ENCODE data around the gene IL18.
"Not testable (repeated sequence)": the region's sequence is repeated elsewhere in the genome, so short reads cannot be mapped to it uniquely, and the experiment has no call there.

The IL18 gene

DNA sequence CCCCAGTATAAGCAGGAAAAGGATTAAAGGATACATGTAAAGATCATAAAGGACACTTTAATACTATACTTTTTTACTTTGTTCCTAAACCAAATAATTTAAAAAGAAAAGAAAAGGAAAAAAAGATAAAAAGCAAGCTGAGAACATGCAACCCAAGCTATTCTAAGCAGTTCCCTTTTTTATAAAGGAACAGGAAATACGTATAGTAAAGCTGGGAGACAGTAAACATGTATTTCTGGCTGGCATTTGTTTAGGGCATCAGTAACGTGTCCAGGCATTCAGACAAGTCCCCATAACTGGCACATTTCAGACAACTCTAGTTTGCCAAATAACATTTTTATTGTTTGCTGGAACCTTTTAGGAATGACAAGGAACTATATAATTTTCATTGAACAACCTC is 36.4 kb upstream of the IL18 start:
- Histone ChIP-seq H3K9me3 (no peaks in the 10 kb centered on the region; the same call in 1 of the 2 replicates), H3K36me3 (no peaks in the 10 kb centered on the region), H3K4me1 (no peaks in the 10 kb centered on the region), H3K27me3 (0 out of 2 replicates have a peak, but pooled peaks cover 3% of the 10 kb centered on the region), H3K4me3 (ENCODE audit: low read depth, low read length) (no peak overlapping the region)
- TF ChIP-seq, protein P1, sequence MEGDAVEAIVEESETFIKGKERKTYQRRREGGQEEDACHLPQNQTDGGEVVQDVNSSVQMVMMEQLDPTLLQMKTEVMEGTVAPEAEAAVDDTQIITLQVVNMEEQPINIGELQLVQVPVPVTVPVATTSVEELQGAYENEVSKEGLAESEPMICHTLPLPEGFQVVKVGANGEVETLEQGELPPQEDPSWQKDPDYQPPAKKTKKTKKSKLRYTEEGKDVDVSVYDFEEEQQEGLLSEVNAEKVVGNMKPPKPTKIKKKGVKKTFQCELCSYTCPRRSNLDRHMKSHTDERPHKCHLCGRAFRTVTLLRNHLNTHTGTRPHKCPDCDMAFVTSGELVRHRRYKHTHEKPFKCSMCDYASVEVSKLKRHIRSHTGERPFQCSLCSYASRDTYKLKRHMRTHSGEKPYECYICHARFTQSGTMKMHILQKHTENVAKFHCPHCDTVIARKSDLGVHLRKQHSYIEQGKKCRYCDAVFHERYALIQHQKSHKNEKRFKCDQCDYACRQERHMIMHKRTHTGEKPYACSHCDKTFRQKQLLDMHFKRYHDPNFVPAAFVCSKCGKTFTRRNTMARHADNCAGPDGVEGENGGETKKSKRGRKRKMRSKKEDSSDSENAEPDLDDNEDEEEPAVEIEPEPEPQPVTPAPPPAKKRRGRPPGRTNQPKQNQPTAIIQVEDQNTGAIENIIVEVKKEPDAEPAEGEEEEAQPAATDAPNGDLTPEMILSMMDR (IDR thresholded peaks at IDR 0.05; ENCODE audit: low read depth, low read length) = no peak
- no peak for DNase-seq

DNA sequence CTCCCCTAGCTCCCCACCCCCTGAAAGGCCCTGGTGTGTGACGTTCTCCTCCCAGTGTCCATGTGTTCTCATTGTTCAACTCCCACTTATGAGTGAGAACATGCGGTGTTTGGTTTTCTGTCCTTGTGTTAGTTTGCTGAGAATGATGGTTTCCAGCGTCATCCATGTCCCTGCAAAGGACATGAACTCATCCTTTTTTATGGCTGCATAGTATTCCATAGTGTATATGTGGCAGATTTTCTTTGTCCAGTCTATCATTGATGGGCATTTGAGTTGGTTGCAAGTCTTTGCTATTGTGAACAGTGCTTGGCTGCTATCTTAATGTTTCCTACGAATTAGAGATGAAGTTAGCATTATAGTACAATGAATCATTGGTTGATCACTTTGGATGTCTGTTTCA is 35.2 kb upstream of the IL18 start:
- not testable (repeated sequence) for H3K9me3 ChIP-seq; H3K4me1 ChIP-seq; H3K4me3 ChIP-seq (ENCODE audit: low read depth, low read length); H3K36me3 ChIP-seq; DNase-seq; H3K27me3 ChIP-seq

DNA sequence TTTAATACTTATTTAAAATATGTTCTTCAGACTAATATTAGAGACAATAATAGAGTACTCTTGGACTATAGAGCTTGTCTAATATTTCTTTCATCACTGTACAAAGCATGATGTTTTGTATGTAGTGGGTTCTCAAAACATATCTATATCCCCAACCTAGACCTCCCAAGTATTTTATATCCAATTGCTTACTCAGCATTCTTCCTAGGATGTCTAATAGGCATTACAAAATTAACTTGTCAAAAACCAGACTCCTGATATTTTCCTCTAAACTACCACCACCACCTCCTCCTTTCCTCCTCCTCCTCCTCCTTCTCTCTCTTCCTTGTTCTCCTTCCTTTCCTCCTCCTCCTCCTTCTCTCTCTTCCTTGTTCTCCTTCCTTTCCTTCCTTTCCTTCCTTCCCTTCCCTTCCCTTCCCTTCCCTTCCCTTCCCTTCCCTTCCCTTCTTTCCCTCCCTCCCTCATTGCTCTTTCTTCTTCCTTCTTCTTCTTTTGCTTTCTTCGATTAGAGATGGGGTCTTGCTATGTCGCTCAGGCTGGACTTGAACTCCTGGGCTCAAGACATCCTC is 32.7 kb upstream of the IL18 start:
- Histone ChIP-seq H3K4me1 (no peaks in the 10 kb centered on the region), H3K27me3 (0 out of 2 replicates have a peak, but pooled peaks cover 3% of the 10 kb centered on the region), H3K36me3 (no peaks in the 10 kb centered on the region), H3K4me3 (ENCODE audit: low read depth, low read length) (no peak overlapping the region), H3K9me3 (no peaks in the 10 kb centered on the region; the same call in 1 of the 2 replicates)
- DNase-seq = no peak
- TF ChIP-seq, protein P1 (IDR thresholded peaks at IDR 0.05; ENCODE audit: low read depth, low read length) = no peak

DNA sequence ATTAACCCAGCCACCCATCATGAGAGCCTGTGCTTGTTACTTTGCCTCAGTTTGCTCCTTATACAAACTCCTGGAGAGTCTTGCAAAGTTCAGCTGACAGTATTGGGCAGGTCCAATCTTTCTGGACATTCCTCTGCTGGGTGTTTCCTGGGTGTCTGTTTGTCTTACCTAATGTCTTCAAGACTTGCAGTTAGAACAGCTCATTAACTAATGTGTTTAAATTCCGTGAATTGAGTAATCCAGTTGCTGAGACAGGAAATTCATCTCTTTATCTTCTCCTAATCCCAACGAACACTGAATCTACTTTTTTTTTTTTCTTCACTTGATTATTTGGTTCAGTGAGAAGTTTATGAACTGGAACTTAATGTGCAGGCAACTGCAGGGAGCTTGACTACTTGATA is 32.1 kb upstream of the IL18 start:
- no peak for DNase-seq
- 0 out of 2 replicates have a peak, but pooled peaks cover 3% of the 10 kb centered on the region for H3K27me3 ChIP-seq
- H3K9me3 ChIP-seq = no peaks in the 10 kb centered on the region; the same call in 1 of the 2 replicates
- no peak overlapping the region for H3K4me3 ChIP-seq (ENCODE audit: low read depth, low read length)
- H3K36me3 ChIP-seq = no peaks in the 10 kb centered on the region
- TF ChIP-seq, protein P1 (IDR thresholded peaks at IDR 0.05; ENCODE audit: low read depth, low read length) = no peak
- no peaks in the 10 kb centered on the region for H3K4me1 ChIP-seq

DNA sequence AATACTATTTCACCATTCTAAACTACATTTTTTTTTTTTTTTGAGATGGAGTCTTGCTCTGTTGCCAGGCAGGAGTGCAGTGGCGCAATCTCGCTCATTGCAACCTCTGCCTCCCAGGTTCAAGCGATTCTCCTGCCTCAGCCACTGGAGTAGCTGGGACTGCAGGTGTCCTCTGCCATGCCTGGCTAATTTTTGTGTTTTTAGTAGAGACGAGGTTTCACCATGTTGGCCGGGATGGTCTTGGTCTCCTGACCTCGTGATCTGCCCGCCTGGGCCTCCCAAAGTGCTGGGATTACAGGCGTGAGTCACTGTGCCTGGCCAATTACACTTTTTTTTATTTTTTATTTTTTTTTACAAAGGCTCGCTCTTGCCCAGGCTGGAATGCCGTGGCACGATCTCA is 31.2 kb upstream of the IL18 start:
- not testable (repeated sequence) for H3K36me3 ChIP-seq

DNA sequence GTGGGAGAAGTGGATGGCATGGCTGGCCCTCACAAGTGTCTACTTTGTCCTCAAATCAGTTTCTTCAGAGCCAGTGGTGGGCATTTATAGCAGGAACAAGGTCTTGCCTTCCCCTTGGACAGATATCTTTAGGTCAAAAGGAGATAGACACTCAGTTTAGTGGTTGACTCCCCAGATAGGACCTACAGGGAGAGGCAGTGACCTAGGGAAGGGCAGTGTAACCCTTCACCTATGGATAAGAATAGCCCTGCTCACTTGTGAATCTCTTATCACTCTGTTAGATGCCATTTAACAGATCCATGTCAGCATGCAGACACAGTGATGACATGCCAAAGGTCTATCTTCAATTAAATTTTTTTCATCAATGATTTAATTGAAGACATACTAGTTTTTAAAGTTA is 22.4 kb upstream of the IL18 start:
- no peak for DNase-seq
- TF ChIP-seq, protein P1 (IDR thresholded peaks at IDR 0.05; ENCODE audit: low read depth, low read length) = no peak

More for the DNA sequence above, 31.2 kb upstream of the IL18 start:
- not testable (repeated sequence) for H3K9me3 ChIP-seq; H3K4me3 ChIP-seq (ENCODE audit: low read depth, low read length); H3K27me3 ChIP-seq; H3K4me1 ChIP-seq; DNase-seq

DNA sequence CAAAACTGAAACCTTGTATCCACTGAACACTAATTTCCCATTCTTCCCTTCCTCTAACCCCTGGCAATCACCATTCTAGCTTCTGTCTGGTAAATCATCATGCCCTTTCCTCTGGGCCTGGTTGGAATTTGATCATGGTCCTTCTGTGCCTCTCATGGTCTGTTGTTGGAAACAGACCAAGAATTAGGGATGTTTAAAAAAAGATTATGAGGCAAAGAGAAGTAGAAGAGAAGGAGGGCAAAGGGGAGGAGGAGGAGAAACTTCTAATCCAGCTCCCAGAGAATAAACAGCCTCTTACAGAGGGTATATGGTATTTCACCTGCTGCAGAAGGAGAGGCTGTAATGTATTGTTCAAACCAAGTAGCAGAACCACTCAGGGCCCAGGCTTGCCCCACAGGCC is 22.0 kb upstream of the IL18 start:
- Histone ChIP-seq H3K9me3 (no peaks in the 10 kb centered on the region), H3K27me3 (no peaks in the 10 kb centered on the region), H3K36me3 (no peaks in the 10 kb centered on the region), H3K4me1 (no peaks in the 10 kb centered on the region), H3K4me3 (ENCODE audit: low read depth, low read length) (no peak overlapping the region)
- DNase-seq = no peak
- TF ChIP-seq, protein P1 (IDR thresholded peaks at IDR 0.05; ENCODE audit: low read depth, low read length) = no peak

More for the DNA sequence above, 22.4 kb upstream of the IL18 start:
- Histone ChIP-seq H3K4me3 (ENCODE audit: low read depth, low read length) (no peak overlapping the region), H3K9me3 (no peaks in the 10 kb centered on the region), H3K36me3 (no peaks in the 10 kb centered on the region), H3K4me1 (no peaks in the 10 kb centered on the region), H3K27me3 (no peaks in the 10 kb centered on the region)

Measured in BE2C (cell line).